Activated T-cell treated with anti-CD3 and anti-CD28 coated beads, Interleukin-2, amount 50 U/mL, for 72 hours (primary cell): Measurements from ENCODE around the gene ZNF75A. TPM values are rescaled to one million over a fixed set of nuclear protein-coding genes. Genes with fewer than 3 reads are reported as not detected.

Experiments used
- ATAC-seq, 2 donors: fragments of 150-1000 bp; cut with Tn5 transposase; replicated peaks in 1 of 2; 2 replicates each; pipeline ENCODE4 v1.10.0; 2021; ENCODE audit warnings: moderate library complexity in 2 of 2, mild to moderate bottlenecking in 1 of 2
- DNase-seq, 2 donors: peaks; one replicate each; pipeline ENCODE4 v3.0.0; 2021 to 2022; ENCODE audit warnings: mixed read lengths in 1 of 2
- H3K27ac Mint-ChIP-seq: one replicate; pipeline ENCODE4 v1.8.0; 2022; ENCODE audit warnings: mild to moderate bottlenecking, moderate library complexity, mixed read lengths
- H3K27me3 Mint-ChIP-seq: one replicate; pipeline ENCODE4 v1.8.0; 2022; ENCODE audit warnings: low read depth, mixed read lengths
- H3K36me3 Mint-ChIP-seq, 2 donors: one replicate each; pipeline ENCODE4 v1.8.0; 2022; ENCODE audit warnings: mixed read lengths in 2 of 2, mild to moderate bottlenecking in 1 of 2; ENCODE audit not compliant: insufficient read depth in 2 of 2
- H3K4me1 Mint-ChIP-seq: one replicate; pipeline ENCODE4 v1.8.0; 2022; ENCODE audit warnings: low read depth, mixed read lengths
- H3K4me3 Mint-ChIP-seq, 2 donors: one replicate each; pipeline ENCODE4 v1.8.0; 2022; ENCODE audit warnings: mild to moderate bottlenecking in 2 of 2, mixed read lengths in 2 of 2, moderate library complexity in 2 of 2
- H3K9me3 Mint-ChIP-seq, 2 donors: one replicate each; pipeline ENCODE4 v1.8.0; 2022; ENCODE audit warnings: mixed read lengths in 2 of 2
- total RNA-seq, 2 donors: library from RNA; stranded (reverse); gene quantifications; one replicate each; pipeline ENCODE4 v1.2.3, GENCODE V29; 2022

ZNF75A gene
- total RNA-seq, 2 donors from 2014 or later: 28.3 to 40.4 TPM

- peaks cover 5 to 7% of the 10 kb centered on the region in 2 donors for H3K36me3 Mint-ChIP-seq
- ATAC-seq (no peak), DNase-seq (no peak)
- no peak overlapping the region for H3K27ac Mint-ChIP-seq
- H3K4me3 Mint-ChIP-seq: no peak overlapping the region
- peaks cover 9% of the 10 kb centered on the region for H3K27me3 Mint-ChIP-seq
- no peaks in the 10 kb centered on the region for H3K4me1 Mint-ChIP-seq
- H3K9me3 Mint-ChIP-seq: peaks cover 9% of the 10 kb centered on the region in 2 donors
Observed at GRCh38 chr16:3358871-3359270, 53.6 kb downstream of the ZNF75A start.

- Mint-ChIP-seq H3K9me3 (peaks cover 2 to 4% of the 10 kb centered on the region in 2 donors), H3K27me3 (peaks cover 9% of the 10 kb centered on the region), H3K4me3 (no peak overlapping the region), H3K4me1 (peaks cover 14% of the 10 kb centered on the region), H3K36me3 (peaks cover 19 to 24% of the 10 kb centered on the region in 2 donors), H3K27ac (no peak overlapping the region)
- ATAC-seq: no peak
- DNase-seq: no peak
Observed at GRCh38 chr16:3362931-3363330, 57.6 kb downstream of the ZNF75A start.

GRCh38 chr16:3363793-3364192 is 58.5 kb downstream of the ZNF75A start:
- Mint-ChIP-seq H3K27me3 (peaks cover 9% of the 10 kb centered on the region), H3K4me1 (peaks cover 14% of the 10 kb centered on the region), H3K4me3 (peak overlapping the region in 1 of 2 donors; percentile 35), H3K27ac (no peak overlapping the region), H3K9me3 (peaks cover 2 to 4% of the 10 kb centered on the region in 2 donors), H3K36me3 (peaks cover 19 to 24% of the 10 kb centered on the region in 2 donors)
- DNase-seq: no peak
- no peak for ATAC-seq

DNA sequence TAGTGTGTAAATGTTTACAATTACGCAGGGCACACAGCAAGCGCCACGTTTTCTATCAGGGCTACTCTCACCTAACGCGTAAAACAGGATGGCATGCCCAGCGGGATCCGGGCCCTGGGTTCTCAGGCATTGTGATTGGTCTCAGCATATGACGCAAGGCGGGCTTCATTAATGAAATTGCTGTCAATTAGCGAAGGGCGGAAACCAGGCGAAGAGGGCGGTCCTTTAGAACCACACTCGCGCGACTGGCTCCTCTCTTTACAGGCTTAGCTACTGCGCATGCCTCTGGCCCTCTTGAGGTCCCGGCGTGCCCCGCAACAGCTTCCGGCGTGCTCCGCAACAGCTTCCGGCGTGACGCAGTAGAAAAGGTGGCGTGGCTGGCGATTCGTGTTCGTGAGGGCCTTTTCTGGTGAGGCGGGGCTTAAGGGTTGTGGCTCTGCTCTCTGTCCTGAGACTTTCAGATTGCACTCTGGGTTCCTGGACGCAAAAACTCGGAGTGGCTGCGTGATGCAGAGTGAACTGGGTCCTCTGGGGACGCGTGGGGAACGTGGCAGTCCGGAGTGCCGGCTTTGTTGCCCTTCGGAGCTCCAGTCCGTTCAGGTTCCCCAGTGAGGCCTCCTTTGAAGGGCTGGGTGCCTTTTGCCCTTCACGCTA is 59.6 kb downstream of the ZNF75A start:
- peak overlapping the region; percentile 90 for H3K4me3 Mint-ChIP-seq
- peaks cover 17 to 24% of the 10 kb centered on the region in 2 donors for H3K36me3 Mint-ChIP-seq
- H3K27ac Mint-ChIP-seq: peak overlapping the region; percentile 93
- peaks cover 14% of the 10 kb centered on the region for H3K4me1 Mint-ChIP-seq
- H3K9me3 Mint-ChIP-seq: peaks cover 2 to 4% of the 10 kb centered on the region in 2 donors
- DNase-seq (peak; percentile 87 to 93), ATAC-seq (peak; percentile 97 to 98)
- peaks cover 9% of the 10 kb centered on the region for H3K27me3 Mint-ChIP-seq

Other genes starting within 250 kb of the ZNF75A start
- 1,000 to 10,000 TPM; 1,427 to 2,251 TPM for gene IL32, start 239.9 kb upstream of the ZNF75A start, total RNA-seq
- gene ZSCAN10, start 206.2 kb upstream of the ZNF75A start, total RNA-seq: under 1 TPM; 0.28 to 0.48 TPM
- gene ZNF205, start 192.9 kb upstream of the ZNF75A start, total RNA-seq: under 1 TPM; 0.12 to 0.28 TPM
- gene ZNF213, start 170.5 kb upstream of the ZNF75A start, total RNA-seq: 10 to 100 TPM; 12.2 to 16.3 TPM
- gene OR1F1, start 117.3 kb upstream of the ZNF75A start, total RNA-seq: under 1 TPM in 1 of 2 donors, not detected in 1; 0.35 TPM
- gene ZNF200, start 70.3 kb upstream of the ZNF75A start, total RNA-seq: 10 to 100 TPM; 14.8 to 15.5 TPM
- gene MEFV, start 48.9 kb upstream of the ZNF75A start, total RNA-seq: under 1 TPM; 0.14 to 0.21 TPM
- gene ZNF263, start 22.0 kb upstream of the ZNF75A start, total RNA-seq: 10 to 100 TPM; 26.0 to 30.7 TPM
- 10 to 100 TPM in 1 of 2 donors, 1 to 10 TPM in 1; 10.0 to 10.3 TPM for gene TIGD7, start 67 bp upstream of the ZNF75A start, total RNA-seq
- gene OR2C1, start 50.4 kb downstream of the ZNF75A start, total RNA-seq: not detected
- gene ZSCAN32, start 95.5 kb downstream of the ZNF75A start, total RNA-seq: 10 to 100 TPM; 17.8 to 20.5 TPM
- gene ZNF174, start 95.7 kb downstream of the ZNF75A start, total RNA-seq: 10 to 100 TPM; 11.4 to 12.2 TPM
- gene ZNF597, start 138.0 kb downstream of the ZNF75A start, total RNA-seq: 1 to 10 TPM; 3.8 to 4.5 TPM
- 10 to 100 TPM; 58.5 to 69.7 TPM for gene NAA60, start 138.2 kb downstream of the ZNF75A start, total RNA-seq
- not detected for gene C16orf90, start 190.0 kb downstream of the ZNF75A start, total RNA-seq
- gene CLUAP1, start 195.5 kb downstream of the ZNF75A start, total RNA-seq: 10 to 100 TPM; 16.8 to 18.2 TPM